ENCODE data around the gene FGFRL1.

DNA sequence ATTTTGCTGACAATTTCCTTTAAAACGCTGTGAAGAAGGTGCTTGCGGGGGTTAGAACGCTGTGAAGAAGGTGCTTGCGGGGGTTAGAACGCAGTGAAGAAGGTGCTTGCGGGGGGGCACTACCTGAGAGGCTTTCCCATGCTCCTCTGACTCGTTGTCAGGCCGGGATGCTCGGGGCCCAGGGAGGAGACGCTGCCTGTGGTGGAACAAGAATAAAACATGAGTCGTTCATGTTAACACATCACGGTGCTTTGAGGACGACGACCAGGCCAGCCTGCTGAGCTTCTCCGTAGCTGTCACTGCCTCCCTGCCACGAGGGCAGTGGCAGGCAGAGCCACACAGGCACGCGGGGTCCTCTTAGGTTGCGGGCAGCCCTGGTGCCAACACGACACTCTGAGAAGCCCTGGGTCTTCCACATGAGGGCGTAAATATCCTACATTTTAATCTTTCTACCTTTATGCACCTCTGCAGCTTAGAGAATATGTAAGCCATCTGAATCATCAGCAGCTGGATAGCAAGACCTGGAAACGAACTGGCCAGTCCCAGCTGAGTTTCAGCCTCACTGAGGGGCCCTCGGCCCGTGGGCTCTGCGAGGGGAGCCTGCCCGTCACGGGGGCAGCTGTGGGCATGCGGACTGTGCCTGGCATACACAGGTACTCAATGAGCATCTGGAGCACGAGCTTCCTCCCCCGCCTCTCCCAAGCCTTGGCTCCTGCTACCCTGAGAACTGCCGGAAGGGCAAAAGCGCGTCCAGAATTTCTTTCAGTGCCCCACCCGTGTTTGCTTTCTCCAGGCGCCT, 47.0 kb downstream of the FGFRL1 start:
- TF ChIP-seq, protein P1, sequence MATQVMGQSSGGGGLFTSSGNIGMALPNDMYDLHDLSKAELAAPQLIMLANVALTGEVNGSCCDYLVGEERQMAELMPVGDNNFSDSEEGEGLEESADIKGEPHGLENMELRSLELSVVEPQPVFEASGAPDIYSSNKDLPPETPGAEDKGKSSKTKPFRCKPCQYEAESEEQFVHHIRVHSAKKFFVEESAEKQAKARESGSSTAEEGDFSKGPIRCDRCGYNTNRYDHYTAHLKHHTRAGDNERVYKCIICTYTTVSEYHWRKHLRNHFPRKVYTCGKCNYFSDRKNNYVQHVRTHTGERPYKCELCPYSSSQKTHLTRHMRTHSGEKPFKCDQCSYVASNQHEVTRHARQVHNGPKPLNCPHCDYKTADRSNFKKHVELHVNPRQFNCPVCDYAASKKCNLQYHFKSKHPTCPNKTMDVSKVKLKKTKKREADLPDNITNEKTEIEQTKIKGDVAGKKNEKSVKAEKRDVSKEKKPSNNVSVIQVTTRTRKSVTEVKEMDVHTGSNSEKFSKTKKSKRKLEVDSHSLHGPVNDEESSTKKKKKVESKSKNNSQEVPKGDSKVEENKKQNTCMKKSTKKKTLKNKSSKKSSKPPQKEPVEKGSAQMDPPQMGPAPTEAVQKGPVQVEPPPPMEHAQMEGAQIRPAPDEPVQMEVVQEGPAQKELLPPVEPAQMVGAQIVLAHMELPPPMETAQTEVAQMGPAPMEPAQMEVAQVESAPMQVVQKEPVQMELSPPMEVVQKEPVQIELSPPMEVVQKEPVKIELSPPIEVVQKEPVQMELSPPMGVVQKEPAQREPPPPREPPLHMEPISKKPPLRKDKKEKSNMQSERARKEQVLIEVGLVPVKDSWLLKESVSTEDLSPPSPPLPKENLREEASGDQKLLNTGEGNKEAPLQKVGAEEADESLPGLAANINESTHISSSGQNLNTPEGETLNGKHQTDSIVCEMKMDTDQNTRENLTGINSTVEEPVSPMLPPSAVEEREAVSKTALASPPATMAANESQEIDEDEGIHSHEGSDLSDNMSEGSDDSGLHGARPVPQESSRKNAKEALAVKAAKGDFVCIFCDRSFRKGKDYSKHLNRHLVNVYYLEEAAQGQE (IDR thresholded peaks at IDR 0.05; ENCODE audit: insufficient replicate concordance, low read depth) = no peak
- TF ChIP-seq, protein P2, sequence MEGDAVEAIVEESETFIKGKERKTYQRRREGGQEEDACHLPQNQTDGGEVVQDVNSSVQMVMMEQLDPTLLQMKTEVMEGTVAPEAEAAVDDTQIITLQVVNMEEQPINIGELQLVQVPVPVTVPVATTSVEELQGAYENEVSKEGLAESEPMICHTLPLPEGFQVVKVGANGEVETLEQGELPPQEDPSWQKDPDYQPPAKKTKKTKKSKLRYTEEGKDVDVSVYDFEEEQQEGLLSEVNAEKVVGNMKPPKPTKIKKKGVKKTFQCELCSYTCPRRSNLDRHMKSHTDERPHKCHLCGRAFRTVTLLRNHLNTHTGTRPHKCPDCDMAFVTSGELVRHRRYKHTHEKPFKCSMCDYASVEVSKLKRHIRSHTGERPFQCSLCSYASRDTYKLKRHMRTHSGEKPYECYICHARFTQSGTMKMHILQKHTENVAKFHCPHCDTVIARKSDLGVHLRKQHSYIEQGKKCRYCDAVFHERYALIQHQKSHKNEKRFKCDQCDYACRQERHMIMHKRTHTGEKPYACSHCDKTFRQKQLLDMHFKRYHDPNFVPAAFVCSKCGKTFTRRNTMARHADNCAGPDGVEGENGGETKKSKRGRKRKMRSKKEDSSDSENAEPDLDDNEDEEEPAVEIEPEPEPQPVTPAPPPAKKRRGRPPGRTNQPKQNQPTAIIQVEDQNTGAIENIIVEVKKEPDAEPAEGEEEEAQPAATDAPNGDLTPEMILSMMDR (IDR thresholded peaks at IDR 0.05; ENCODE audit: insufficient read depth, low read length) = no peak
- TF ChIP-seq POLR2AphosphoS5 (IDR thresholded peaks at IDR 0.05; ENCODE audit: low read depth) (no peak), GABPA (IDR thresholded peaks at IDR 0.05; ENCODE audit: low read depth) (no peak)
